DND-41 (cell line): ENCODE results near the gene PDIA4.

ENCODE experiments used
- CTCF ChIP-seq: IDR thresholded peaks from 2 replicates; pipeline ENCODE4 v1.5.1; 2012; ENCODE audit warnings: borderline replicate concordance, low read length, moderate library complexity, mild to moderate bottlenecking; ENCODE audit not compliant: poor library complexity, severe bottlenecking; ENCODE audit errors: extremely low read depth
- EZH2 ChIP-seq: IDR thresholded peaks from 3 replicates; pipeline ENCODE4 v1.6.1; 2012; ENCODE audit warnings: borderline replicate concordance, low read depth, mild to moderate bottlenecking, moderate library complexity, low read length, inconsistent platforms; ENCODE audit not compliant: severe bottlenecking

DNA sequence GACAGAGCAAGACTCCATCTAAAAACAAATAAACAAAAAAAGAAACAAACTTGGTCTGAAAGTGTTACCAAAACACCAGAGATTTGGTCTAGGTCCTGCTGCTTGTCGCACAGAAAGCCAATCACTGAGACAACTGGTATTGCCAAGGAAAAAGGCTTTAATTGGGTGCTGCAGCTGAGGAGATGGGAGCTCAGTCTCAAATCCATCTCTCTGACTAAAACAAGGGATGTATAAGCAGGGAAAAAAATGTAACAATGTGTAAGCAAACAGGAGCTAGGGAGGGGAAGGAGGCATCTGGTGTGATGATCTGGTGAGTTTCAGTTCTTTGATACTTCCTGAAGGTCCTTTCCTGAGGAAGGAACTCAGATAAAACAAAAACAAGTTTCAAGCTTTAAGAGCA lies 8.4 kb upstream of the PDIA4 start:
- TF ChIP-seq CTCF (no peak), EZH2 (no peak)
